Hepatocyte (in vitro differentiated cells): ENCODE measurements around the gene TMCC1. TPM values are rescaled to one million over a fixed set of nuclear protein-coding genes. Genes with fewer than 3 reads are reported as not detected.
"Not testable (repeated sequence)": the region's sequence is repeated elsewhere in the genome, so short reads cannot be mapped to it uniquely, and the experiment has no call there.

ENCODE experiments used
- DNase-seq: peaks from one replicate; pipeline ENCODE4 v3.0.0-alpha.2; 2016; ENCODE audit warnings: low spot score
- H2AFZ ChIP-seq: fragments of 200-600 bp; sonication (generic); 2 replicates; pipeline ENCODE4 v1.6.0; 2016; ENCODE audit warnings: antibody characterized with exemption, mild to moderate bottlenecking
- H3K27ac ChIP-seq: fragments of 200-600 bp; sonication (generic); 2 replicates; pipeline ENCODE4 v1.5.1; 2016; ENCODE audit warnings: mild to moderate bottlenecking
- H3K27me3 ChIP-seq: fragments of 200-600 bp; sonication (generic); 2 replicates; pipeline ENCODE4 v1.6.1; 2016
- H3K36me3 ChIP-seq: fragments of 200-600 bp; sonication (generic); replicated peaks from 2 replicates; pipeline ENCODE4 v1.5.1; 2016; ENCODE audit warnings: low read depth; ENCODE audit not compliant: insufficient read depth
- H3K4me1 ChIP-seq: fragments of 200-600 bp; sonication (generic); 2 replicates; pipeline ENCODE4 v1.5.1; 2016; ENCODE audit warnings: mild to moderate bottlenecking, moderate library complexity; ENCODE audit not compliant: insufficient read depth
- H3K4me2 ChIP-seq: fragments of 200-600 bp; sonication (generic); 2 replicates; pipeline ENCODE4 v1.6.0; 2016
- H3K4me3 ChIP-seq: fragments of 200-600 bp; sonication (generic); 2 replicates; pipeline ENCODE4 v1.5.1; 2016; ENCODE audit warnings: mild to moderate bottlenecking
- H3K79me2 ChIP-seq: fragments of 200-600 bp; sonication (generic); 2 replicates; pipeline ENCODE4 v1.6.0; 2017; ENCODE audit warnings: mild to moderate bottlenecking
- H3K9me2 ChIP-seq: fragments of 200-600 bp; sonication (generic); replicated peaks from 2 replicates; pipeline ENCODE4 v1.6.0; 2017; ENCODE audit warnings: mild to moderate bottlenecking; ENCODE audit not compliant: insufficient read depth
- H3K9me3 ChIP-seq: fragments of 200-600 bp; sonication (generic); 2 replicates; pipeline ENCODE4 v1.5.1; 2016; ENCODE audit warnings: low read depth, mild to moderate bottlenecking
- H4K20me1 ChIP-seq: fragments of 200-600 bp; sonication (generic); 2 replicates; pipeline ENCODE4 v1.6.0; 2016; ENCODE audit warnings: mild to moderate bottlenecking; ENCODE audit not compliant: insufficient read depth, poor library complexity, severe bottlenecking
- CTCF ChIP-seq: fragments of 200-600 bp; sonication (generic); IDR thresholded peaks from 2 replicates; pipeline ENCODE4 v1.5.1; 2016; ENCODE audit warnings: antibody characterized with exemption, mild to moderate bottlenecking; ENCODE audit not compliant: poor library complexity
- EZH2 ChIP-seq: fragments of 200-600 bp; sonication (generic); IDR thresholded peaks from 2 replicates; pipeline ENCODE4 v1.6.1; 2016; ENCODE audit warnings: antibody characterized with exemption, mild to moderate bottlenecking, borderline replicate concordance
- EZH2phosphoT487 ChIP-seq: fragments of 200-600 bp; sonication (generic); IDR thresholded peaks from one replicate; pipeline ENCODE4 v1.6.1; 2018; ENCODE audit warnings: antibody characterized with exemption, mild to moderate bottlenecking, low read depth, moderate library complexity; ENCODE audit not compliant: unreplicated experiment, severe bottlenecking
- WGBS: methylation state at CpG from one replicate; pipeline ENCODE4 v1.1.6; 2016; ENCODE audit warnings: low lambda C conversion rate; ENCODE audit errors: missing lambda C conversion rate; 5-methylcytosine and 5-hydroxymethylcytosine counted together
- polyA plus RNA-seq: library from polyadenylated mRNA; unstranded; fragments of >200 nt; fragmentation: Nextera tagmentation; extraction: Ambion mirVana; gene quantifications from 2 replicates; pipeline ENCODE4 v1.2.1, GENCODE V29; 2016
- total RNA-seq: library from RNA; depleted of rRNA; stranded (reverse); fragments of >200 nt; gene quantifications from 2 replicates; pipeline ENCODE4 v1.2.3, GENCODE V29; 2014

The TMCC1 gene
- total and polyA plus RNA-seq, 2 experiments from 2014 or later: 7.0 to 17.3 TPM

GRCh38 chr3:129684270-129684669 lies 209.2 kb downstream of the TMCC1 start:
- Histone ChIP-seq H3K27ac (no peak overlapping the region), H3K4me3 (no peak overlapping the region), H2AFZ (no peak overlapping the region), H3K79me2 (peaks cover 64% of the 10 kb centered on the region), H3K36me3 (no peaks in the 10 kb centered on the region), H3K4me2 (no peak overlapping the region), H3K4me1 (peaks cover 22% of the 10 kb centered on the region), H3K9me2 (no peaks in the 10 kb centered on the region), H3K27me3 (no peaks in the 10 kb centered on the region), H4K20me1 (peaks cover 11% of the 10 kb centered on the region), H3K9me3 (no peaks in the 10 kb centered on the region)
- no peak for DNase-seq
- TF ChIP-seq EZH2phosphoT487 (no peak), CTCF (no peak), EZH2 (no peak)
- WGBS: 62% methylated on average over 3 of the region's 3 CpGs

- WGBS: 90% methylated on average over 2 of the region's 2 CpGs
- peaks cover 69% of the 10 kb centered on the region for H3K79me2 ChIP-seq
- no peak overlapping the region for H3K4me2 ChIP-seq
- peaks cover 21% of the 10 kb centered on the region for H3K4me1 ChIP-seq
- no peak overlapping the region for H2AFZ ChIP-seq
- no peak for DNase-seq
- H3K27me3 ChIP-seq: no peaks in the 10 kb centered on the region
- H3K4me3 ChIP-seq: no peak overlapping the region
- no peak overlapping the region for H3K27ac ChIP-seq
- TF ChIP-seq EZH2: no peak
- H3K36me3 ChIP-seq: no peaks in the 10 kb centered on the region
- peaks cover 8% of the 10 kb centered on the region for H4K20me1 ChIP-seq
- no peaks in the 10 kb centered on the region for H3K9me2 ChIP-seq
- no peaks in the 10 kb centered on the region for H3K9me3 ChIP-seq
Observed at GRCh38 chr3:129683201-129683600, 210.3 kb downstream of the TMCC1 start.

- H3K27me3 ChIP-seq: no peaks in the 10 kb centered on the region
- 96% methylated on average over 5 of the region's 5 CpGs for WGBS
- TF ChIP-seq EZH2phosphoT487 (no peak), EZH2 (no peak), CTCF (no peak)
- H2AFZ ChIP-seq: no peak overlapping the region
- no peaks in the 10 kb centered on the region for H3K9me2 ChIP-seq
- no peak for DNase-seq
- no peak overlapping the region for H3K4me2 ChIP-seq
- peaks cover 2% of the 10 kb centered on the region for H4K20me1 ChIP-seq
- H3K9me3 ChIP-seq: no peaks in the 10 kb centered on the region
- H3K27ac ChIP-seq: no peak overlapping the region
- H3K4me3 ChIP-seq: no peak overlapping the region
- peaks cover 18% of the 10 kb centered on the region for H3K4me1 ChIP-seq
- no peaks in the 10 kb centered on the region for H3K36me3 ChIP-seq
- peaks cover 45% of the 10 kb centered on the region for H3K79me2 ChIP-seq
Observed at GRCh38 chr3:129676985-129677384, 216.5 kb downstream of the TMCC1 start.

- Histone ChIP-seq H3K4me2 (peak overlapping the region; percentile 63), H3K4me1 (peaks cover 20% of the 10 kb centered on the region), H3K27ac (peak overlapping the region; percentile 80), H3K79me2 (peaks cover 45% of the 10 kb centered on the region)
- H3K36me3 ChIP-seq, H3K9me3 ChIP-seq, H2AFZ ChIP-seq, H3K9me2 ChIP-seq, H3K4me3 ChIP-seq, H4K20me1 ChIP-seq, DNase-seq, H3K27me3 ChIP-seq: not testable (repeated sequence)
- 89% methylated on average over 9 of the region's 9 CpGs for WGBS
Observed at GRCh38 chr3:129674798-129675123, 218.8 kb downstream of the TMCC1 start.
